Right lobe of liver (tissue), 6 donors: ENCODE results near the gene FEZ2. TPM values are rescaled to one million over a fixed set of nuclear protein-coding genes. Genes with fewer than 3 reads are reported as not detected.

Source experiments
- ATAC-seq, 4 donors: fragments of 200-7000 bp; cut with Tn5 transposase; one replicate each; pipeline ENCODE4 v1.9.1; 2020; ENCODE audit warnings: mild to moderate bottlenecking in 4 of 4, moderate library complexity in 4 of 4
- DNase-seq, 3 donors: peaks; one replicate each; pipeline ENCODE4 v3.0.0-alpha.2; 2020
- H3K27ac ChIP-seq, 3 donors: fragments of 200-600 bp; one replicate each; pipeline ENCODE4 v1.8.0; 2022
- H3K27me3 ChIP-seq, 2 donors: fragments of 200-600 bp; one replicate each; pipeline ENCODE4 v1.8.0; 2022
- H3K36me3 ChIP-seq, 4 donors: fragments of 200-600 bp; sonication (generic) in 1 of 4; one replicate each; pipeline versions ENCODE4 v1.5.1 to v1.8.0; 2017 to 2022; ENCODE audit warnings: control low read depth in 1 of 4
- H3K4me1 ChIP-seq, 4 donors: fragments of 200-600 bp; sonication (generic) in 1 of 4; one replicate each; pipeline versions ENCODE4 v1.5.1 to v1.8.0; 2017 to 2022; ENCODE audit warnings: control low read depth in 1 of 4
- H3K4me3 ChIP-seq, 3 donors: fragments of 200-600 bp; one replicate each; pipeline ENCODE4 v1.8.0; 2022
- H3K9me3 ChIP-seq, 4 donors: fragments of 200-600 bp; sonication (generic) in 1 of 4; one replicate each; pipeline versions ENCODE4 v1.5.1 to v1.8.0; 2017 to 2022; ENCODE audit warnings: control low read depth in 1 of 4
- CTCF ChIP-seq, 4 donors: fragments of 200-600 bp in 3 of 4; fragments of 450-650 bp in 1 of 4; IDR thresholded peaks; one replicate each; pipeline versions ENCODE4 v1.5.1 to v1.8.0; 2016 to 2022; ENCODE audit warnings: antibody characterized with exemption in 4 of 4, mild to moderate bottlenecking in 2 of 4
- POLR2A ChIP-seq: fragments of 450-650 bp; IDR thresholded peaks from one replicate; pipeline ENCODE4 v1.6.1; 2017; ENCODE audit warnings: antibody characterized with exemption, mild to moderate bottlenecking
- WGBS: methylation state at CpG from one replicate; pipeline ENCODE4 v1.1.6; 2018; ENCODE audit warnings: low coverage, low lambda C conversion rate; ENCODE audit not compliant: insufficient coverage; ENCODE audit errors: missing lambda C conversion rate; 5-methylcytosine and 5-hydroxymethylcytosine counted together
- intact Hi-C, 2 donors: fragments of 100-400 bp; cut with DNase I; formaldehyde crosslinking; loops; one replicate each; pipeline versions ENCODE4 v1.11.2 to v1.14.1; 2022
- total RNA-seq, 6 experiments: library from RNA; depleted of rRNA in 2 of 6; stranded (reverse); fragments of >200 nt in 2 of 6; fragmentation: NEBNext Ultra II Directional in 3 of 6; extraction: Animal tissue kit (Norgen Biotek cat#: 25700) in 3 of 6; gene quantifications; one replicate each; pipeline versions ENCODE4 v1.1.0 to v1.2.4, GENCODE V29; 2016 to 2023
- donor health status: DM: no; HTN: yes; CAD: no.
- donor health status: DM: no; HTN: no; CAD: no.
- donor health status: DM: no; HTN: no; CAD: no.
- donor health status: DM: no; HTN: yes; CAD: no.
- donor health status: DM: no; HTN: yes; CAD: no.

Gene FEZ2
- total RNA-seq, 6 experiments from 2014 or later = 11.1 to 22.2 (median 18.7) TPM

GRCh38 chr2:36516136-36516870 is 81.7 kb downstream of the FEZ2 start:
- H3K4me1 ChIP-seq = no peaks in the 10 kb centered on the region
- H3K27me3 ChIP-seq = no peaks in the 10 kb centered on the region
- ATAC-seq (no peak), DNase-seq (no peak)
- 74% methylated on average over 8 of the region's 8 CpGs for WGBS
- H3K36me3 ChIP-seq = peaks cover 0 to 4% (median 0%) of the 10 kb centered on the region in 4 donors
- intact Hi-C loops = no loop called here
- H3K9me3 ChIP-seq = no peaks in the 10 kb centered on the region
- no peak overlapping the region for H3K4me3 ChIP-seq
- H3K27ac ChIP-seq = no peak overlapping the region
- TF ChIP-seq POLR2A (no peak), CTCF (IDR thresholded peaks at IDR 0.05) (no peak)

GRCh38 chr2:36515538-36515937 is 82.4 kb downstream of the FEZ2 start:
- no peak for TF ChIP-seq CTCF (IDR thresholded peaks at IDR 0.05)
- TF ChIP-seq POLR2A = no peak
- Histone ChIP-seq H3K27ac (no peak overlapping the region), H3K4me1 (no peaks in the 10 kb centered on the region), H3K36me3 (peaks cover 0 to 4% (median 0%) of the 10 kb centered on the region in 4 donors), H3K4me3 (no peak overlapping the region), H3K27me3 (no peaks in the 10 kb centered on the region), H3K9me3 (no peaks in the 10 kb centered on the region)
- intact Hi-C loops = no loop called here
- ATAC-seq (no peak), DNase-seq (no peak)
- 62% methylated on average over 7 of the region's 7 CpGs for WGBS

- WGBS = no CpG with 5 or more reads among the region's 2 CpGs
- Histone ChIP-seq H3K27ac (no peak overlapping the region), H3K9me3 (no peaks in the 10 kb centered on the region), H3K4me3 (no peak overlapping the region), H3K27me3 (no peaks in the 10 kb centered on the region), H3K4me1 (no peaks in the 10 kb centered on the region), H3K36me3 (peaks cover 0 to 4% (median 0%) of the 10 kb centered on the region in 4 donors)
- DNase-seq (no peak), ATAC-seq (no peak)
- TF ChIP-seq CTCF (IDR thresholded peaks at IDR 0.05) (no peak), POLR2A (no peak)
- intact Hi-C loops = no loop called here
These were observed 84.3 kb downstream of the FEZ2 start for GRCh38 chr2:36513661-36514060.

DNA sequence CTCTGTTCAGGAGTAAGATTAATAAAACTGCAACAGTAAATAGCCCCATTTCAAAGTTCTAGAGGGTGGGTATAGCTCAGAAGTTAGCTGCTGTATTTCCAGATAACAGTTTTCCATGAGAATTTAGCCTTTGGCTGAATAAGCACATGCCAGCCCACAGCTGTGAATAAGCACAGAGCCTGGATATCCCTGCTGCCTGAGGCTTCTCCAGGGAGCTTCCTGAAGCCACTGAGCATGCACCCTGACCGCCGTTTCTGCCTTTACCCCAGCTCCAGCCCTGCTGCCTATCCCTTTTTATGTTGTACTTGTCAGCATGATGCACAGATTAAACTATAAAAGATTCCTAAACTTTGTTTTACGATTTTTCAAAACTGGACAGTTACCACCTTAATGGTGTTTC is 85.3 kb downstream of the FEZ2 start:
- no peak for DNase-seq
- H3K36me3 ChIP-seq = peaks cover 0 to 4% (median 0%) of the 10 kb centered on the region in 4 donors
- H3K27me3 ChIP-seq = no peaks in the 10 kb centered on the region
- WGBS = 49% methylated on average over 3 of the region's 3 CpGs
- H3K27ac ChIP-seq = no peak overlapping the region
- no peak for ATAC-seq
- intact Hi-C loops = no loop called here
- H3K4me3 ChIP-seq = no peak overlapping the region
- no peak for TF ChIP-seq CTCF (IDR thresholded peaks at IDR 0.05)
- TF ChIP-seq POLR2A = no peak
- H3K4me1 ChIP-seq = no peaks in the 10 kb centered on the region
- no peaks in the 10 kb centered on the region for H3K9me3 ChIP-seq
